NT2/D1 (cell line): ENCODE results near the gene PAPSS2.
"Not testable (repeated sequence)": the region's sequence is repeated elsewhere in the genome, so short reads cannot be mapped to it uniquely, and the experiment has no call there.

ENCODE experiments used
- DNase-seq: peaks from one replicate; pipeline ENCODE4 v3.0.0-alpha.2; 2011; ENCODE audit warnings: low read depth, low spot score
- H3K27me3 ChIP-seq: 2 replicates; pipeline ENCODE4 v1.6.0; 2011; ENCODE audit warnings: mild to moderate bottlenecking; ENCODE audit not compliant: insufficient read length, insufficient read depth
- H3K36me3 ChIP-seq: 2 replicates; pipeline ENCODE4 v1.6.1; 2011; ENCODE audit warnings: mild to moderate bottlenecking, low read length, mixed read lengths; ENCODE audit not compliant: insufficient read depth, insufficient read length
- H3K4me1 ChIP-seq: 2 replicates; pipeline ENCODE4 v1.5.1; 2011; ENCODE audit not compliant: insufficient read depth, insufficient read length
- H3K4me3 ChIP-seq: 2 replicates; pipeline ENCODE4 v1.5.1; 2011; ENCODE audit warnings: low read depth; ENCODE audit not compliant: insufficient read length
- H3K9ac ChIP-seq: 2 replicates; pipeline ENCODE4 v1.6.0; 2011; ENCODE audit warnings: low read depth; ENCODE audit not compliant: insufficient read length
- H3K9me3 ChIP-seq: 2 replicates; pipeline ENCODE4 v1.5.1; 2011; ENCODE audit warnings: mild to moderate bottlenecking, low read length; ENCODE audit not compliant: insufficient read depth
- SUZ12 ChIP-seq: IDR thresholded peaks from 2 replicates; pipeline ENCODE4 v1.6.1; 2011; ENCODE audit not compliant: insufficient read length, insufficient read depth; ENCODE audit errors: extremely low read depth
- YY1 ChIP-seq: IDR thresholded peaks from 2 replicates; pipeline ENCODE4 v1.6.1; 2011; ENCODE audit not compliant: insufficient read length, insufficient read depth
- ZNF274 ChIP-seq: IDR thresholded peaks from 2 replicates; pipeline ENCODE4 v1.6.1; 2011; ENCODE audit warnings: mild to moderate bottlenecking, low read depth, low read length

Gene PAPSS2

GRCh38 chr10:87643920-87644319 lies 15.8 kb upstream of the PAPSS2 start:
- no peaks in the 10 kb centered on the region for H3K36me3 ChIP-seq
- no peaks in the 10 kb centered on the region; the same call in 1 of the 2 replicates for H3K9me3 ChIP-seq
- H3K9ac ChIP-seq, result no peak overlapping the region
- no peaks in the 10 kb centered on the region for H3K4me1 ChIP-seq
- H3K4me3 ChIP-seq, result no peak overlapping the region
- H3K27me3 ChIP-seq, result no peaks in the 10 kb centered on the region
- TF ChIP-seq SUZ12 (no peak), YY1 (no peak), ZNF274 (no peak)
- DNase-seq, result no peak

- H3K9ac ChIP-seq, H3K4me3 ChIP-seq, H3K4me1 ChIP-seq, H3K27me3 ChIP-seq, DNase-seq, H3K9me3 ChIP-seq, H3K36me3 ChIP-seq: not testable (repeated sequence)
Observed at GRCh38 chr10:87644500-87644899, 15.2 kb upstream of the PAPSS2 start.

DNA sequence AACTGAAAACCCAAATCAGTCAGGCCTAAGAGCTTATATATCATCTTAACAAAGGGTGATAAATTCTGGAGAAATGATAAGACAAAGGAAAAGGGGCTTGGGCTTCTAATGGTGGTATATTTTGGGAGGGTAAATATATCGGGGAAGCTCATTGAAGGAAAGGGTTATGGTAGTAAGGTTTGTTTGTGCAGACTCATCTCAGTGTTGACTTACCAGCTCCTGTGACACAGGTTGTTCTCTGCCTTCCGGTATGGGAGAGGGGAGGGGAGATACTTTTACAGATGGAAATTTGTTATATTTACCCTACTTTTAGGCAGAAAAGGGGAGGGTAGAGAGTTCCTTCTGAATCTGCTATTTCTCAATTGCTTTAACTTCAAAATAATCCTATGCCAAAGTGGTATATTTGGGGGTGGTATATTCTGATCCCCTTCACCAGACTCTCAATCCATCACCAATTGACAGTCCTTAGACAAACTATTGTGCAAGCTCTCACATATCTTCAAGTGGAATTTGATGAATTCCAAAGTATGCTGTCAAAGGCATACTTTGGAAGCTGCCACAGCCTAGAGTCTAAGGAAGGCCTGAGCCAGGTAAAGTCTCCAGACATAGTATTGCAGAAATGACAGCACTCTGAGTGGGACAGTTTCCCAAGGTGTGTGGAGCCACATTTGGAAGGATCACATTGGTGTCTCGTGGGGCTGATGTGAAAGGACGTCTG lies 13.3 kb upstream of the PAPSS2 start:
- TF ChIP-seq YY1 (no peak), SUZ12 (no peak), ZNF274 (no peak)
- no peaks in the 10 kb centered on the region for H3K27me3 ChIP-seq
- H3K4me3 ChIP-seq, result no peak overlapping the region
- H3K36me3 ChIP-seq, result no peaks in the 10 kb centered on the region
- H3K9ac ChIP-seq, result no peak overlapping the region
- no peak for DNase-seq
- no peaks in the 10 kb centered on the region for H3K4me1 ChIP-seq
- H3K9me3 ChIP-seq, result no peaks in the 10 kb centered on the region; the same call in 1 of the 2 replicates

GRCh38 chr10:87646935-87647334 lies 12.7 kb upstream of the PAPSS2 start:
- DNase-seq, result no peak
- no peaks in the 10 kb centered on the region for H3K36me3 ChIP-seq
- no peaks in the 10 kb centered on the region for H3K27me3 ChIP-seq
- TF ChIP-seq YY1 (no peak), SUZ12 (no peak), ZNF274 (no peak)
- no peak overlapping the region for H3K9ac ChIP-seq
- no peaks in the 10 kb centered on the region; the same call in 1 of the 2 replicates for H3K9me3 ChIP-seq
- H3K4me3 ChIP-seq, result no peak overlapping the region
- H3K4me1 ChIP-seq, result no peaks in the 10 kb centered on the region

DNA sequence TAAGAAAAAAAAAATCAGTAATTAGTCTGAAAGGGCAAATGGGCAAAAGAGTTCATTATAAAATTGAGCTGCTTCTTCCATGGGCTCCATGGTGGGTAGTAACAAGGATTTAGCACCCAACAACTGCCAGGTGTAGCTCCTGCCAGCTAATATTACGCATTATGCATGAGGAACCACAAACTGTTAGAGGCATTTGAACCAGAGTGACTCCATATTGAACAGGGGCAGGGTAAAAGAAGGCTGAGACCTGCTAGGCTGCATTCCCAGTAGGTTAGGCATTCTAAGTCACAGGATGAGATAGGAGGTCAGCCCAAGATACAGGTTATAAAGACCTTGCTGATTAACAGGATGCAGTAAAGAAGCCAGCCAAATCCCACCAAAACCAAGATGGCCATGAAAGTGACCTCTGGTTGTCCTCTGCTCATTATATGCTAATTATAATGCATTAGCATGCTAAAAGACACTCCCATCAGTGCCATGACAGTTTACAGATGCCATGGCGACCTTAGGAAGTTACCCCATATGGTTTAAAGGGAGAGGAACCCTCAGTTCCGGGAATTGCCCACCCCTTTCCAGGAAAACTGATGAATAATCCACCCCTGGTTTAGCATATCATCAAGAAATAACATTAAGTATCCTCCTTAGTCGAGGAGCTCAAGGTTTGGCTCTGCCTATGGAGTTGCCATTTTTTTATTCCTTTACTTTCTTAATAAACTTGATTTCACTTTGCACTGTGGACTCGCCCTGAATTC lies 8.7 kb upstream of the PAPSS2 start:
- H3K4me1 ChIP-seq, result no peaks in the 10 kb centered on the region
- H3K4me3 ChIP-seq, result no peak overlapping the region
- H3K36me3 ChIP-seq, result no peaks in the 10 kb centered on the region
- H3K9ac ChIP-seq, result no peak overlapping the region
- H3K9me3 ChIP-seq, result no peaks in the 10 kb centered on the region; the same call in 1 of the 2 replicates
- H3K27me3 ChIP-seq, result no peaks in the 10 kb centered on the region
- DNase-seq, result no peak
- TF ChIP-seq SUZ12, result no peak
- no peak for TF ChIP-seq ZNF274
- TF ChIP-seq YY1, result no peak

GRCh38 chr10:87651801-87652200 lies 7.9 kb upstream of the PAPSS2 start:
- Histone ChIP-seq H3K9ac (no peak overlapping the region), H3K4me3 (no peak overlapping the region), H3K9me3 (no peaks in the 10 kb centered on the region)

GRCh38 chr10:87652261-87652660 lies 7.4 kb upstream of the PAPSS2 start:
- Histone ChIP-seq H3K9me3 (no peaks in the 10 kb centered on the region), H3K4me1 (no peaks in the 10 kb centered on the region), H3K9ac (no peak overlapping the region), H3K4me3 (no peak overlapping the region), H3K27me3 (no peaks in the 10 kb centered on the region), H3K36me3 (no peaks in the 10 kb centered on the region)
- no peak for TF ChIP-seq YY1
- no peak for TF ChIP-seq SUZ12
- no peak for TF ChIP-seq ZNF274
- no peak for DNase-seq

More at GRCh38 chr10:87651801-87652200, 7.9 kb upstream of the PAPSS2 start:
- H3K36me3 ChIP-seq, result no peaks in the 10 kb centered on the region
- TF ChIP-seq YY1, result no peak
- TF ChIP-seq ZNF274, result no peak
- TF ChIP-seq SUZ12, result no peak
- no peak for DNase-seq
- no peaks in the 10 kb centered on the region for H3K4me1 ChIP-seq
- no peaks in the 10 kb centered on the region for H3K27me3 ChIP-seq

DNA sequence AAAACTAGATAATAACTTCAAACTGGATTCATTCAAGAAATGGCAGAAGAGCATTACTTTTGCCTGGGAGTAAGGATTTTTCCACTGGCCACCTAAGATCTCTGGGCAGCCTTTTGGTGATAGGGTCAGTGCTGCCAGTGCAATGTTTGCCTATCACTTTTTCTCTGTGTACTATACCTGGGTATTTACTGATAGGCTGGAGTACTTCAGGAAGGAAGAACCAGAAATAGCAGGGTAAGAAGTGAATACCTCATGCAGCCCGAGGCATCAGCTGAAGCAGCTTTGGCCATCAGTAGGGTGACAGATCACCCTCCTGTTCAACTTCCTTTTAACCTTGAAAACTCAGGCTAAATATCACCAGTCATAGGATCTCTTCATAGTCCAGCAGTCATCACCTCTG lies 5.5 kb upstream of the PAPSS2 start:
- DNase-seq, result no peak
- Histone ChIP-seq H3K9me3 (no peaks in the 10 kb centered on the region), H3K36me3 (no peaks in the 10 kb centered on the region), H3K9ac (no peak overlapping the region), H3K4me3 (no peak overlapping the region), H3K27me3 (peaks cover 3% of the 10 kb centered on the region), H3K4me1 (peaks cover 4% of the 10 kb centered on the region)
- TF ChIP-seq YY1, result no peak
- no peak for TF ChIP-seq ZNF274
- no peak for TF ChIP-seq SUZ12
